ENCODE data around the gene C16orf92.

The C16orf92 gene

DNA sequence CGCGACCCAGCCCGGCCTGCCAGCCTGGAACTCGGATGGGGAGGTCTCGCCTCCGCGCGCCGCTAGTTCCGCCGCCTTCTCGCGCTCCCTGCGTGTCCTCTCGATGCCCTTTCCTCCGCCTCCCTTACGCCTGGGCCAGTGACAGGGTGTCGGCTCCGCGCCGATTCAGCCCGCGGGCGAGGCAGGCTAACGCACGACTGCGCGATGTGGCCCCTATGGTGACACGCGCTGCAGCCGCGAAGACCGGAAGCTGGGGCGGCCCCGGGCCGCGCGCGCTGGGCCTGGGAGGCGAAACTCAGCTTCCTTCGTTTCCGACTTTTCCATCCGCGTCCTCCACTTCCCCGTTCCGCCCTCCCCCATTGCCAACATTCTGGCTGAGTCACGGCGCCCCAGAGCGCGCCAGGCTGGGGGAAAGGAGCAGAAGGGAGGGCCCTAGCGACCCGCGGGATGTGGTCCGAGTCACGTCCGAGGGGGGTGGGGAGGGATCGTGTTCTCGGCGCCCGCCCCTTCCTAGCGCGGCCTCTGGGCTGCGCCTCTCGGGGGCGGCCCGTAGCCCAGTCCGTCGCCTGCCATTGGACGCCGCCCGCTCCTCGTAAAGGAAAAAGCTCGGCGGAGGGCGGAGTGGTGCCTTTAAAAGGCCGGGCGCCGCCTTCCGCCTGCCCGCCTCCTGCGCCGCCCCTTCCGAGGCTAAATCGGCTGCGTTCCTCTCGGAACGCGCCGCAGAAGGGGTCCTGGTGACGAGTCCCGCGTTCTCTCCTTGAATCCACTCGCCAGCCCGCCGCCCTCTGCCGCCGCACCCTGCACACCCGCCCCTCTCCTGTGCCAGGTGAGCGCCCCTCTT, 42.3 kb downstream of the C16orf92 start, which contains the start of gene ALDOA:
Gene ALDOA (plus strand): TSS at position 659 of the 841 bp plus-strand sequence. CDS start 1,138 bp downstream, outside the sequence.
- ChIA-PET CTCF (interaction anchor here (2.7 to 3.3 kb wide), 3 partner anchors 10 to 47 kb away, joined by 13 to 25 read pairs (median 20); partner anchors contain the start of gene TBX6), POLR2A (interaction anchor here (0.6 to 7.3 kb wide), 39 partner anchors 10 to 888 kb away, joined by 3 to 155 read pairs (median 4); partner anchors contain the start of genes CORO1A, DCTPP1, MVP and PHKG2)
- DNase-seq (ENCODE audit: extremely low spot score) = peak; percentile 98
- peak; percentile 90; the same call in 1 of the 2 replicates for TF ChIP-seq HDGF (IDR thresholded peaks at IDR 0.05; ENCODE audit: borderline replicate concordance)
- no peak for TF ChIP-seq ZNF384 (IDR thresholded peaks at IDR 0.05)
- peak; percentile 71 for TF ChIP-seq ELF4 (IDR thresholded peaks at IDR 0.05)
- no peak for TF ChIP-seq SUZ12 (IDR thresholded peaks at IDR 0.05)
- TF ChIP-seq CTBP1 (IDR thresholded peaks at IDR 0.05; ENCODE audit: borderline replicate concordance) = peak; percentile 76
- peak; percentile 98 for TF ChIP-seq ARNT (IDR thresholded peaks at IDR 0.05)
- TF ChIP-seq L3MBTL2 (conservative IDR thresholded peaks at IDR 0.05) = peak; percentile 97
- peak; percentile 41; the same call in 1 of the 2 replicates for TF ChIP-seq LEF1 (IDR thresholded peaks at IDR 0.05; ENCODE audit: borderline replicate concordance)

DNA sequence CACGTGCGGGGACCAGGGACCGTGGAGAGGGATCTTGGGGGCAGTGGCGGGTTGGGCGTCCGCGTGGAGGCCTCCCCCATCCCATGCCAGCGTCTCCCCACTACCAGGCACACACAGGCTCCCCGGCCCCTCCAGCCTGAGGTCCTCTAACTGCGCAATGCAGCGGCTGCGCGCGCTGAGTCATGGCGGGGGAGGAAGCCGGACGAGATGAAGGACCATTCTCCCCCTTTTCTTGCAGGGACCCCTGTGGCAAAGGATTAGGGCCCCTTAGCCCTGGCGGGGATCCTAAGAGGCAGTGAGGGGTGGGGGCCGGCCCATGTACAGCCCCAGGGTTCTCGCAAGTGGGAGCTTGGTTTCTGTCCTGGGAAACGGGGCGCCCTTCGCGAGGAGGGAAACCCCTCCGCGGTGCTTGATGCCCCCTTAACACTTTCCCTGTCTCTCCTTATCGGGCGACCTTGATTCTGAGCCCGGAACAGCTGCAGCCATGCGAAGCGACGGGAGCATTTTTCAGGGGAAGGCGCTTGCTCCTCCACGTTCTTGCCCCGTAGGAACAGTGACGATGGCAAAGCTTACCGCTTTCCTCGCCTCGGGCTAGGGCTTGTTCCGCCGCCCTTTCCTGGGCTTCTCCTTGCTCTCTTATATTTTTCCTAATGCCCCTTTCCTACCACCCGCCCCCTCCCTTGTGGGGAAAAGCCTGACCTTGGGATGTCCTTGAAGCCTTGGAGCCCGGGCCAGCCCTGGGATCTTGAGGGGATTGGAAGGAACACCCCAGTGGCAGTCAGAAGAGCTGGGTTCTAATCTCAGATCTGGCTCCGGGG, 43.2 kb downstream of the C16orf92 start:
- POLR2A ChIA-PET = interaction anchor here (0.6 to 7.3 kb wide), 36 partner anchors 9 to 887 kb away, joined by 3 to 155 read pairs (median 4); partner anchors contain the start of genes CORO1A, MVP, PHKG2 and PPP4C

DNA sequence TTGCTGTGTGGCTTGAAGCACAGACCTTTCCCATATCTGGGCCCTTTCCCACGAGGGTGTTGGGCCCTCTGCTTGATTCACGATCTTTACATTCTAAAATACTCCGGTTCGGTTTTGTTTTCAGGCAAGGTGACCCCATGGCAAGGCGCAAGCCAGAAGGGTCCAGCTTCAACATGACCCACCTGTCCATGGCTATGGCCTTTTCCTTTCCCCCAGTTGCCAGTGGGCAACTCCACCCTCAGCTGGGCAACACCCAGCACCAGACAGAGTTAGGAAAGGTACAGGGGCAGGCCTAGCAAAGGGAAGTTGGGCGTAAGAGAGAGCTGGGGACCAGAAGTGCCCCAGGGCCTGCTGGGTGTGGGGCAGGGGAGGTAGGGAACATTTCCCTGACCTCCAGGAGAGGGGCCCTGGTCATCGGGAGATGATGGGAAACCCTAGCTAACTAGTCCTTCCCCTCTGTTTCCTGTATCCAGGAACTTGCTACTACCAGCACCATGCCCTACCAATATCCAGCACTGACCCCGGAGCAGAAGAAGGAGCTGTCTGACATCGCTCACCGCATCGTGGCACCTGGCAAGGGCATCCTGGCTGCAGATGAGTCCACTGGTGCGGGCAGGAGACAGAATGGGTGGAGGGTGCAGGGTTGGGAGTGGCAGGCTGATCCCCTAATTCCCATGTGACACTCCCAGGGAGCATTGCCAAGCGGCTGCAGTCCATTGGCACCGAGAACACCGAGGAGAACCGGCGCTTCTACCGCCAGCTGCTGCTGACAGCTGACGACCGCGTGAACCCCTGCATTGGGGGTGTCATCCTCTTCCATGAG, 44.0 kb downstream of the C16orf92 start:
- POLR2A ChIA-PET = interaction anchor here (1.0 to 7.3 kb wide), 10 partner anchors 8 to 328 kb away, joined by 3 to 155 read pairs (median 11); partner anchors contain the start of genes MVP, PPP4C, TBX6 and TMEM219
- TF ChIP-seq FOXK2 (IDR thresholded peaks at IDR 0.05) = no peak
- TF ChIP-seq L3MBTL2 (conservative IDR thresholded peaks at IDR 0.05) = no peak
- TF ChIP-seq SUZ12 (IDR thresholded peaks at IDR 0.05) = no peak
- no peak for TF ChIP-seq NFRKB (IDR thresholded peaks at IDR 0.05)
- TF ChIP-seq ELF4 (IDR thresholded peaks at IDR 0.05) = no peak
- TF ChIP-seq CTBP1 (IDR thresholded peaks at IDR 0.05; ENCODE audit: borderline replicate concordance) = no peak
- TF ChIP-seq, protein P1, sequence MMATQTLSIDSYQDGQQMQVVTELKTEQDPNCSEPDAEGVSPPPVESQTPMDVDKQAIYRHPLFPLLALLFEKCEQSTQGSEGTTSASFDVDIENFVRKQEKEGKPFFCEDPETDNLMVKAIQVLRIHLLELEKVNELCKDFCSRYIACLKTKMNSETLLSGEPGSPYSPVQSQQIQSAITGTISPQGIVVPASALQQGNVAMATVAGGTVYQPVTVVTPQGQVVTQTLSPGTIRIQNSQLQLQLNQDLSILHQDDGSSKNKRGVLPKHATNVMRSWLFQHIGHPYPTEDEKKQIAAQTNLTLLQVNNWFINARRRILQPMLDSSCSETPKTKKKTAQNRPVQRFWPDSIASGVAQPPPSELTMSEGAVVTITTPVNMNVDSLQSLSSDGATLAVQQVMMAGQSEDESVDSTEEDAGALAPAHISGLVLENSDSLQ (IDR thresholded peaks at IDR 0.05) = no peak
- no peak for DNase-seq (ENCODE audit: extremely low spot score)
- CTCF ChIA-PET = interaction anchor here (1.0 to 3.3 kb wide), 6 partner anchors 12 to 362 kb away, joined by 3 to 25 read pairs (median 8); partner anchors contain the start of gene TBX6

More for the DNA sequence above, 43.2 kb downstream of the C16orf92 start:
- DNase-seq (ENCODE audit: extremely low spot score) = no peak
- CTCF ChIA-PET = interaction anchor here (1.0 to 3.3 kb wide), 5 partner anchors 11 to 362 kb away, joined by 3 to 25 read pairs (median 13); partner anchors contain the start of gene TBX6
- TF ChIP-seq FOXM1 (IDR thresholded peaks at IDR 0.05; ENCODE audit: borderline replicate concordance) = no peak
- no peak for TF ChIP-seq HDGF (IDR thresholded peaks at IDR 0.05; ENCODE audit: borderline replicate concordance)
- TF ChIP-seq ARNT (IDR thresholded peaks at IDR 0.05) = no peak
- no peak for TF ChIP-seq ZNF384 (IDR thresholded peaks at IDR 0.05)
- no peak for TF ChIP-seq NFRKB (IDR thresholded peaks at IDR 0.05)
- TF ChIP-seq BHLHE40 (IDR thresholded peaks at IDR 0.05; ENCODE audit: borderline replicate concordance) = no peak
- no peak for TF ChIP-seq SUZ12 (IDR thresholded peaks at IDR 0.05)
- TF ChIP-seq ELF4 (IDR thresholded peaks at IDR 0.05) = no peak
- no peak for TF ChIP-seq L3MBTL2 (conservative IDR thresholded peaks at IDR 0.05)
- no peak for TF ChIP-seq SP1 (IDR thresholded peaks at IDR 0.05)
- no peak for TF ChIP-seq FOXA1 (IDR thresholded peaks at IDR 0.05)
- TF ChIP-seq, protein P1 (IDR thresholded peaks at IDR 0.05) = no peak
- TF ChIP-seq CTBP1 (IDR thresholded peaks at IDR 0.05; ENCODE audit: borderline replicate concordance) = no peak
- TF ChIP-seq LEF1 (IDR thresholded peaks at IDR 0.05; ENCODE audit: borderline replicate concordance) = no peak
- TF ChIP-seq FOXK2 (IDR thresholded peaks at IDR 0.05) = no peak
- no peak for TF ChIP-seq TARDBP (IDR thresholded peaks at IDR 0.05)

DNA sequence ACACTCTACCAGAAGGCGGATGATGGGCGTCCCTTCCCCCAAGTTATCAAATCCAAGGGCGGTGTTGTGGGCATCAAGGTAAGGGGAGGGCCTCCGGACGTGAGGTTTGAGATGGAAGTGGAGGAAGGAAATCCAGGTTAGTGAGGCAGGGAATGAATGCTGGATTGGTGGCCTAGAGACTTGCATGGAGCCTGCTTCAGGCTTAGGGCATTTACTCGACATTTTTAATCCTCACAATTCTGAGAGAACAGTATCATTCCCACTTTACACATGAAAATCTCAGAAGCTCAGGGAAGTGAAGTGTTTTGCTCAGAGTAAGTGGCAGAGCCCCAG, 44.6 kb downstream of the C16orf92 start:
- ChIA-PET POLR2A (interaction anchor here (1.1 to 7.3 kb wide), 5 partner anchors 8 to 328 kb away, joined by 5 to 155 read pairs (median 56); partner anchors contain the start of genes PPP4C, TBX6, YPEL3 and ZNF48), CTCF (interaction anchor here (1.6 to 3.3 kb wide), 3 partner anchors 12 to 45 kb away, joined by 4 to 25 read pairs (median 13); partner anchors contain the start of gene TBX6)
- DNase-seq (ENCODE audit: extremely low spot score) = no peak
- TF ChIP-seq ELF4 (IDR thresholded peaks at IDR 0.05) = no peak
- no peak for TF ChIP-seq ARNT (IDR thresholded peaks at IDR 0.05)
- TF ChIP-seq SUZ12 (IDR thresholded peaks at IDR 0.05) = no peak
- no peak for TF ChIP-seq FOXK2 (IDR thresholded peaks at IDR 0.05)
- no peak for TF ChIP-seq ZNF384 (IDR thresholded peaks at IDR 0.05)
- no peak for TF ChIP-seq FOXM1 (IDR thresholded peaks at IDR 0.05; ENCODE audit: borderline replicate concordance)
- no peak for TF ChIP-seq FOXA1 (IDR thresholded peaks at IDR 0.05)
- no peak for TF ChIP-seq HDGF (IDR thresholded peaks at IDR 0.05; ENCODE audit: borderline replicate concordance)
- no peak for TF ChIP-seq NFRKB (IDR thresholded peaks at IDR 0.05)
- no peak for TF ChIP-seq CTBP1 (IDR thresholded peaks at IDR 0.05; ENCODE audit: borderline replicate concordance)
- TF ChIP-seq, protein P1 (IDR thresholded peaks at IDR 0.05) = no peak
- no peak for TF ChIP-seq SP1 (IDR thresholded peaks at IDR 0.05)
- TF ChIP-seq BHLHE40 (IDR thresholded peaks at IDR 0.05; ENCODE audit: borderline replicate concordance) = no peak
- TF ChIP-seq TARDBP (IDR thresholded peaks at IDR 0.05) = no peak
- TF ChIP-seq LEF1 (IDR thresholded peaks at IDR 0.05; ENCODE audit: borderline replicate concordance) = no peak
- no peak for TF ChIP-seq L3MBTL2 (conservative IDR thresholded peaks at IDR 0.05)

Data from HEK293T (cell line).